ENCODE measurements around the gene RBP5. TPM values are rescaled to one million over a fixed set of nuclear protein-coding genes. Genes with fewer than 3 reads are reported as not detected.
A peak's percentile ranks its signal among the peaks of the same experiment; 100 is the strongest.
"Not testable (repeated sequence)": the region's sequence is repeated elsewhere in the genome, so short reads cannot be mapped to it uniquely, and the experiment has no call there.

The RBP5 gene
- total RNA-seq, 2 experiments from 2014 or later, result 0.21 TPM; not detected in 1

- peak overlapping the region; percentile 95 for H3K4me3 Mint-ChIP-seq
- H3K36me3 Mint-ChIP-seq, result peaks cover 24% of the 10 kb centered on the region
- ChIA-PET CTCF (interaction anchor here (0.6 to 3.5 kb wide), 22 partner anchors 10 to 970 kb away, joined by 3 to 37 read pairs (median 4); partner anchors contain the start of genes C12orf57, C1R, LPCAT3 and PTPN6), POLR2A (interaction anchor here (0.6 to 3.3 kb wide), 12 partner anchors 10 to 235 kb away, joined by 3 to 59 read pairs (median 3); partner anchors contain the start of genes C12orf57, LPCAT3 and RNU7-1)
- intact Hi-C loops (cut with micrococcal nuclease), result loop anchor here (1.0 to 5.0 kb wide), 7 partner anchors 16 to 236 kb away; partner anchors contain the start of genes C12orf57, C1R, CLSTN3 and LPCAT3
- peaks cover 13% of the 10 kb centered on the region for H3K9me3 Mint-ChIP-seq
- H3K4me1 Mint-ChIP-seq (ENCODE audit: low read depth), result peaks cover 42% of the 10 kb centered on the region
- H3K27me3 Mint-ChIP-seq, result no peaks in the 10 kb centered on the region
- peak; percentile 90 for DNase-seq
- H3K27ac Mint-ChIP-seq, result peak overlapping the region; percentile 99
Measured at GRCh38 chr12:7108003-7108795, 20.5 kb downstream of the RBP5 start.

GRCh38 chr12:7107636-7108002 is 21.1 kb downstream of the RBP5 start:
- no peak for DNase-seq
- POLR2A ChIA-PET, result interaction anchor here (0.9 to 3.3 kb wide), 8 partner anchors 11 to 170 kb away, joined by 3 to 59 read pairs (median 4); partner anchors contain the start of genes C12orf57, LPCAT3 and RNU7-1
- Mint-ChIP-seq H3K4me1 (ENCODE audit: low read depth) (peaks cover 43% of the 10 kb centered on the region), H3K9me3 (peaks cover 13% of the 10 kb centered on the region), H3K4me3 (peak overlapping the region; percentile 95), H3K36me3 (peaks cover 24% of the 10 kb centered on the region), H3K27me3 (no peaks in the 10 kb centered on the region), H3K27ac (peak overlapping the region; percentile 99)
- intact Hi-C loops (cut with micrococcal nuclease), result loop anchor here (1.0 to 5.0 kb wide), 7 partner anchors 15 to 235 kb away; partner anchors contain the start of genes C12orf57, C1R, CLSTN3 and LPCAT3
- CTCF ChIA-PET, result interaction anchor here (0.8 to 3.5 kb wide), 12 partner anchors 10 to 182 kb away, joined by 3 to 37 read pairs (median 8); partner anchors contain the start of genes C12orf57, C1R, LPCAT3 and PTPN6

DNA sequence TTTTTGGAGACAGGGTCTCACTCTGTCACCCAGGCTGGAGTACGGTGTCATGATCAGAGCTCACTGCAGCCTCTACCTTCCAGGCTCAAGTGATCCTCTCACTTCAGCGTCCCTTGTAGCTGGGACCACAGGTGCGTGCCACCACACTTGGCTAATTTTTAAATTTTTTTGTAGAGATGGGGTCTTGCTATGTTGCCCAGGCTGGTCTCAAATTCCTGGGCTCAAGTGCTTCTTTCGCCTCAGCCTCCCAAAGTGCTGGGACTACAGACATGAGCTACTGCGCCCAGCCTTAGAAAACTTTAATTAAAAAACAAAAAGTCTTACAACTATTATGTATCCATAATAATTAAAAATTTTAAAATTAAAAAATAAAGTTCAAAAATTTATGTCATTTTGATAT is 21.5 kb downstream of the RBP5 start:
- H3K27ac Mint-ChIP-seq, result not testable (repeated sequence)
- intact Hi-C loops (cut with micrococcal nuclease), result loop anchor here (5.0 kb wide), 2 partner anchors 145 to 235 kb away; partner anchors contain the start of gene SPSB2
- POLR2A ChIA-PET, result interaction anchor here (1.4 to 3.3 kb wide), 4 partner anchors 11 to 162 kb away, joined by 3 to 59 read pairs (median 8); partner anchors contain the start of genes C12orf57, LPCAT3 and RNU7-1

GRCh38 chr12:7106082-7106481 is 22.6 kb downstream of the RBP5 start:
- Mint-ChIP-seq H3K4me3 (no peak overlapping the region), H3K4me1 (ENCODE audit: low read depth) (peaks cover 46% of the 10 kb centered on the region), H3K9me3 (peaks cover 13% of the 10 kb centered on the region), H3K27me3 (no peaks in the 10 kb centered on the region), H3K36me3 (peaks cover 26% of the 10 kb centered on the region), H3K27ac (no peak overlapping the region)
- DNase-seq, result no peak
- POLR2A ChIA-PET, result no interaction called here
- intact Hi-C loops (cut with micrococcal nuclease), result loop anchor here (5.0 kb wide), 2 partner anchors 144 to 234 kb away; partner anchors contain the start of gene SPSB2
- CTCF ChIA-PET, result interaction anchor here (1.1 to 2.4 kb wide), 2 partner anchors 88 kb away, joined by 3 to 16 read pairs; partner anchors contain the start of gene LPCAT3

More for the DNA sequence above, 21.5 kb downstream of the RBP5 start:
- not testable (repeated sequence) for H3K27me3 Mint-ChIP-seq, H3K4me3 Mint-ChIP-seq, DNase-seq
- CTCF ChIA-PET, result interaction anchor here (0.8 to 3.5 kb wide), 7 partner anchors 12 to 162 kb away, joined by 3 to 37 read pairs (median 13); partner anchors contain the start of genes C12orf57, C1R, LPCAT3 and PTPN6
- peaks cover 13% of the 10 kb centered on the region for H3K9me3 Mint-ChIP-seq
- peaks cover 46% of the 10 kb centered on the region for H3K4me1 Mint-ChIP-seq (ENCODE audit: low read depth)
- peaks cover 24% of the 10 kb centered on the region for H3K36me3 Mint-ChIP-seq

GRCh38 chr12:7103837-7104584 is 24.7 kb downstream of the RBP5 start:
- Mint-ChIP-seq H3K4me1 (ENCODE audit: low read depth) (peaks cover 36% of the 10 kb centered on the region), H3K9me3 (peaks cover 13% of the 10 kb centered on the region), H3K27me3 (no peaks in the 10 kb centered on the region), H3K36me3 (peaks cover 31% of the 10 kb centered on the region), H3K27ac (no peak overlapping the region), H3K4me3 (no peak overlapping the region)
- ChIA-PET POLR2A (no interaction called here), CTCF (interaction anchor here (0.7 to 1.8 kb wide), 5 partner anchors 9 to 22 kb away, joined by 3 to 4 read pairs (median 4); partner anchors contain the start of gene C1R)
- DNase-seq, result no peak
- intact Hi-C loops (cut with micrococcal nuclease), result no loop called here

DNA sequence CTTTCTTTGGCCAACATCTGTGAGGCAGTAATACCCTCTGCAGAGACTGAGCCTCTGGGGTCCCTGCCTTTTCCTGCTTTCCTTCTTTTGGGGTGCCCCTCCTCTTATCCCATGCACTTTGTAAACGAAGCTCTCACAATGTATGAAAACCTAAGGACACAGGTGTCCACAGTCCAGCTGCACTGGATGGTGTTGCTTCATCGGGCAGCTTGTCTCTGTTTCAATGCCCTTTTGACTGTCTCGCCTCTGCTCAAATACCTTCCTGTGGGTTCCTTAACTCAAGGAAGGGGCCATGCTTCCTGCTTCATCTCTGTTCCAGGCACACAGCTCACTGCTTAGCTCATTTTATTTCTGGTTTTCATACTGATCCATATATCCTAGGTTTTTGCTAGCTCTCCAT is 26.1 kb downstream of the RBP5 start:
- POLR2A ChIA-PET, result interaction anchor here (0.9 kb wide), 1 partner anchor 9 kb away, joined by 5 read pairs; no protein-coding TSS in a partner anchor
- CTCF ChIA-PET, result interaction anchor here (0.8 to 2.2 kb wide), 5 partner anchors 9 to 178 kb away, joined by 3 to 12 read pairs (median 4); partner anchors contain the start of gene C1R
- intact Hi-C loops (cut with micrococcal nuclease), result no loop called here
- peaks cover 36% of the 10 kb centered on the region for H3K36me3 Mint-ChIP-seq
- H3K9me3 Mint-ChIP-seq, result peaks cover 13% of the 10 kb centered on the region
- H3K4me3 Mint-ChIP-seq, result no peak overlapping the region
- no peaks in the 10 kb centered on the region for H3K27me3 Mint-ChIP-seq
- DNase-seq, result no peak
- no peak overlapping the region for H3K27ac Mint-ChIP-seq
- H3K4me1 Mint-ChIP-seq (ENCODE audit: low read depth), result peaks cover 31% of the 10 kb centered on the region

DNA sequence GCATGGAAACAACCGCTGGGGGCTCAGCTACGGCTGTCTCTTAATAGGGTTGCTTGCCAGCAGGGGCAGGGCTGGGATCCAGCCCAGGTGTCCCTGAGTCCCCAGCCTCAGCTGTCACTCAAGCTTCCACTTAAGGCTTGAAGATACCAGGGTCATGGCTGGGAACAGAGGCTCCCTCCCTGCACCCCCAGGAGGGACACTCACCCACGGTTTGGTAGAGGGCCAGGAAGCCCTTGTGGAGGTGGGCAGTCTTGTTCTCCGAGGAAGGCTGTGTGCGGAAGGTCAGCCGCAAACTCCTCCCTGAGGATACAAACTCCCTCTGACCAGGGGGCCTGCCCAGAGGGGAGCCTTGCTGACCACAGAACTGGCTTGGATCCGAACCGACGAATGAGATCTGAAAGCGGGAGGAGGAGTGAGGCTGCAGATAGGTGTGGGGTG is 27.0 kb downstream of the RBP5 start:
- Mint-ChIP-seq H3K36me3 (peaks cover 33% of the 10 kb centered on the region), H3K27me3 (no peaks in the 10 kb centered on the region), H3K4me3 (no peak overlapping the region), H3K4me1 (ENCODE audit: low read depth) (peaks cover 27% of the 10 kb centered on the region), H3K27ac (no peak overlapping the region), H3K9me3 (peaks cover 13% of the 10 kb centered on the region)
- no peak for DNase-seq
- ChIA-PET POLR2A (no interaction called here), CTCF (interaction anchor here (1.4 to 2.2 kb wide), 3 partner anchors 9 to 177 kb away, joined by 3 to 12 read pairs (median 6); partner anchors contain the start of gene C1R)
- intact Hi-C loops (cut with micrococcal nuclease), result no loop called here

DNA sequence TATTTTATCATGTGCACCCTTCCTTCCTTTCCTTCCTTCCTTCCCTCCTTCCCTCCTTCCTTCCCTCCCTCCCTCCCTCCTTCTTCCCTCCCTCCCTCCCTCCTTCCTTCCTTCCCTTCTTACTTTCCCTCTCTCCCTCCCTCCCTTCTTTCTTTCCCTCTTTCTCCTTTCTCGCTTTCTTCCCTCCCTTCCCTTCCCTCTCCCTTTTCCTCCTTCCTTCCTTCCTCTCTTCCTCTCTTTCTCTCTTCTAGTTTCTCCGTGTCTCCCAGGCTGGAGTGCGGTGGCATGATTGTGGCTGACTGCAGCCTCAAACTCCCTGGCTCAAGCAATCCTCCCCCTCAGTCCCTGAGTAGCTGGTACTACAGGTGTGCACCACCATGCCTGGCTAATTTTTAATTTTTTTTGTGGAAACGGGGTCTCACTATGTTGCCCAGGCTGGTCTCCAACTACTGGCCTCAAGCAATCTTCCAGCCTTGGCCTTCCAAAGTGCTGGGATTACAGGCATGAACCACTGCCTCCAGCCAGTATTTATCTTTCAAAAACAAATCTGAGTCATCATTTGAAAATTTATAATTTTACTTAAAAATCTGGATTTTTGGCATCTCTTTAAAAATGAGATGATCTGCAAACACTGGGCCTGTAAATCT is 27.5 kb downstream of the RBP5 start:
- Mint-ChIP-seq H3K4me1 (ENCODE audit: low read depth) (peaks cover 21% of the 10 kb centered on the region), H3K9me3 (peaks cover 8% of the 10 kb centered on the region), H3K36me3 (peaks cover 27% of the 10 kb centered on the region), H3K27ac (no peak overlapping the region), H3K4me3 (no peak overlapping the region), H3K27me3 (no peaks in the 10 kb centered on the region)
- CTCF ChIA-PET, result interaction anchor here (2.0 to 2.2 kb wide), 3 partner anchors 8 to 12 kb away, joined by 6 to 12 read pairs (median 7); partner anchors contain the start of gene C1R
- POLR2A ChIA-PET, result no interaction called here
- no peak for DNase-seq
- intact Hi-C loops (cut with micrococcal nuclease), result no loop called here

DNA sequence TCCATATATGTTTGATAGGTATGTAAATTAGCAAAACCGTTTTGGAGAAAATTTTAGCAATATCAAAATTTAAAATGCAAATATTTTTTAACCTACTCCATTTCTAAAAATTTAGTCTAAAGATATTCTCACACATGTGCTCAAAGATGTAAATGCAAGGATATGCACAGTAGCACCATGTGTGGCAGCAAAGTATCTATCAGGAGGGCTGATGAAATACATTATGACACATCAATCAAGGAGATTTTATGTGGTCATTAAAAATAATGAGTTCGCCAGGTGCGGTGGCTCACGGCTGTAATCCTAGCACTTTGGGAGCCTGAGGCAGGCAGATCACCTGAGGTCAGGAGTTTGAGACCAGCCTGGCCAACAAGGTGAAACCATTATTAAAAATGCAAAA is 28.4 kb downstream of the RBP5 start:
- intact Hi-C loops (cut with micrococcal nuclease), result no loop called here
- H3K4me3 Mint-ChIP-seq, result no peak overlapping the region

DNA sequence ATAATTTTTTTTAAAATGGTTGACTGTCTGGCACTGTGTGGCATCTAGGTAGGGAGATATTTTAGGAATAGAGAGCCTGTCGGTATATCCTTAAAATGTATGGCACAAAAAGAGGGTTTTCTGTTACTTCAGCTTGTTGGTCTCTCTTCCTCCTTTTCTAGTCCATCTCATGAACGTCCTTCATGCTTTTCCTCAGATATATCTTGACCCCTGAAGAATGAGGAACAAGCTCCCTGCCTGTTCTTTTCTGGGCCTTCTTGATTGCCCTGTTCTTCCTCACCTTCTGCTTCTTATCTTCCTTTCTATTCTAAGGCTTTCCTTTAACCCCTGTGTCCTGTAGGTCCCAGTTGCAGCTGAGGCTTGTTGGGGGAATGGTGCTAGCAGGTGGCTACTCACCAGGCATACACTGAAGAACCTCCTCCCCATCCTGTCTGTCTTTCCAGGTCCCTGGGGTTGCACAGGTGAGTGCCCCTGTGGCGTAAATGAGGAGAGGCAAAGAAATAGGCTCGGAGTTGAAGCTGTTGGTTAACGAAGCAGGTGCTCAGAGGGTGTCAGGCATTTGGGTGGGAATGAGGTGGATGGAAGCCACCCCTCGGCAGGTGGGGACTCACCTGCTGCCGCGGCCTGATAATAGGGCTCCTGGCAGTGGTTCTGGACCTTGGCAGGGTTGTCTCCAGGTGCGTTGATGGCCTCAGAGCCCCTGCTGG is 29.2 kb downstream of the RBP5 start:
- no peaks in the 10 kb centered on the region for H3K27me3 Mint-ChIP-seq
- peaks cover 19% of the 10 kb centered on the region for H3K36me3 Mint-ChIP-seq
- no peak for DNase-seq
- peaks cover 11% of the 10 kb centered on the region for H3K4me1 Mint-ChIP-seq (ENCODE audit: low read depth)
- intact Hi-C loops (cut with micrococcal nuclease), result loop anchor here (10.0 kb wide), 1 partner anchor 55 kb away; no protein-coding TSS in a partner anchor
- POLR2A ChIA-PET, result no interaction called here
- CTCF ChIA-PET, result interaction anchor here (1.0 to 2.1 kb wide), 2 partner anchors 14 to 81 kb away, joined by 3 to 7 read pairs; partner anchors contain the start of gene LPCAT3
- H3K27ac Mint-ChIP-seq, result no peak overlapping the region
- no peaks in the 10 kb centered on the region for H3K9me3 Mint-ChIP-seq
- H3K4me3 Mint-ChIP-seq, result no peak overlapping the region

More for the DNA sequence above, 28.4 kb downstream of the RBP5 start:
- no peaks in the 10 kb centered on the region for H3K27me3 Mint-ChIP-seq
- H3K4me1 Mint-ChIP-seq (ENCODE audit: low read depth), result peaks cover 13% of the 10 kb centered on the region
- no peak for DNase-seq
- peaks cover 19% of the 10 kb centered on the region for H3K36me3 Mint-ChIP-seq
- H3K27ac Mint-ChIP-seq, result no peak overlapping the region
- CTCF ChIA-PET, result interaction anchor here (2.1 kb wide), 1 partner anchor 13 kb away, joined by 7 read pairs; no protein-coding TSS in a partner anchor
- no peaks in the 10 kb centered on the region for H3K9me3 Mint-ChIP-seq
- POLR2A ChIA-PET, result no interaction called here
